Endothelial cell of umbilical vein (primary cell): Measurements from ENCODE around the gene CEP70. TPM values are rescaled to one million over a fixed set of nuclear protein-coding genes. Genes with fewer than 3 reads are reported as not detected.

ENCODE experiments used
- BruUV-seq: library from RNA; stranded (reverse); fragments of 400-500 nt; replicated peaks from 2 replicates; lab custom pipeline; 2021; lab: Mats Ljungman, UMichigan
- CTCF ChIA-PET: fragments of 300-600, 350-600 bp; sonication (Branson Sonifier 250); formaldehyde crosslinking; loops from one replicate; lab custom pipeline; 2021; ENCODE audit warnings: antibody characterized with exemption, inconsistent platforms; lab: Charles Lee
- POLR2A ChIA-PET: fragments of 300-600, 350-600 bp; sonication (Branson Sonifier 250); formaldehyde crosslinking; loops from one replicate; lab custom pipeline; 2021; ENCODE audit warnings: antibody characterized with exemption, inconsistent platforms; lab: Charles Lee
- DNase-seq: peaks from one replicate; pipeline ENCODE4 v3.0.0-alpha.2; 2011; ENCODE audit warnings: low read depth, low spot score
- FAIRE-seq: peaks from 2 replicates; lab custom pipeline; 2011; peaks lifted over from hg19 to GRCh38; lab: Jason Lieb, UNC
- H2AFZ ChIP-seq: 2 replicates; pipeline ENCODE4 v1.6.0; 2012; ENCODE audit warnings: low read depth, low read length, control low read depth, inconsistent platforms
- H3K27ac ChIP-seq: 2 replicates; pipeline ENCODE4 v1.5.1; 2011; ENCODE audit warnings: low read depth, mild to moderate bottlenecking, control low read depth, low read length, moderate library complexity; ENCODE audit not compliant: insufficient read depth
- H3K27me3 ChIP-seq, 2 experiments: 2 replicates each; pipeline versions ENCODE4 v1.6.0 to v1.6.1; 2011; ENCODE audit warnings: low read length in 2 of 2, mixed read lengths in 1 of 2; ENCODE audit not compliant: control insufficient read depth in 2 of 2, insufficient read depth in 2 of 2
- H3K36me3 ChIP-seq, 2 experiments: 2 replicates in 1 of 2; 3 replicates in 1 of 2; pipeline ENCODE4 v1.5.1; 2011; ENCODE audit warnings: low read length in 2 of 2, mild to moderate bottlenecking in 1 of 2, moderate library complexity in 1 of 2; ENCODE audit not compliant: control insufficient read depth in 2 of 2, insufficient read depth in 2 of 2; ENCODE audit errors: extremely low read depth in 1 of 2
- H3K4me1 ChIP-seq: 3 replicates; pipeline ENCODE4 v1.5.1; 2011; ENCODE audit warnings: mild to moderate bottlenecking, low read length; ENCODE audit not compliant: control insufficient read depth, insufficient read depth; ENCODE audit errors: extremely low read depth
- H3K4me2 ChIP-seq: 2 replicates; pipeline ENCODE4 v1.6.1; 2011; ENCODE audit warnings: low read length, control low read depth, mixed read lengths; ENCODE audit not compliant: insufficient read depth
- H3K4me3 ChIP-seq, 3 experiments: fragments of 200-600 bp in 1 of 3; sonication (generic), shearing (Covaris generic) in 1 of 3; replicated peaks in 1 of 3; 2 replicates each; pipeline ENCODE4 v1.5.1; 2011 to 2016; ENCODE audit warnings: control low read depth in 3 of 3, low read length in 3 of 3, mild to moderate bottlenecking in 2 of 3, inconsistent platforms in 1 of 3, low read depth in 1 of 3, moderate library complexity in 1 of 3; ENCODE audit not compliant: insufficient read depth in 1 of 3
- H3K79me2 ChIP-seq: 2 replicates; pipeline ENCODE4 v1.6.0; 2012; ENCODE audit warnings: low read length, inconsistent platforms; ENCODE audit not compliant: control insufficient read depth, insufficient read depth
- H3K9ac ChIP-seq: replicated peaks from 2 replicates; pipeline ENCODE3; 2011; ENCODE audit warnings: low read length, control low read depth; ENCODE audit not compliant: insufficient read depth; ENCODE audit errors: extremely low read depth
- H3K9me1 ChIP-seq: replicated peaks from 3 replicates; pipeline ENCODE4 v1.6.0; 2011; ENCODE audit warnings: mild to moderate bottlenecking, low read length; ENCODE audit not compliant: control insufficient read depth, insufficient read depth; ENCODE audit errors: extremely low read depth
- H3K9me3 ChIP-seq: replicated peaks from 2 replicates; pipeline ENCODE4 v1.5.1; 2012; ENCODE audit warnings: low read length, inconsistent platforms; ENCODE audit not compliant: control insufficient read depth, insufficient read depth
- H4K20me1 ChIP-seq: replicated peaks from 2 replicates; pipeline ENCODE3; 2011; ENCODE audit warnings: mild to moderate bottlenecking, low read length; ENCODE audit not compliant: control insufficient read depth, insufficient read depth; ENCODE audit errors: extremely low read depth
- CTCF ChIP-seq, 2 donors: IDR thresholded peaks; 1 replicate in 1 of 2; 2 replicates in 1 of 2; pipeline ENCODE4 v1.5.1; 2011; ENCODE audit warnings: low read length in 2 of 2, mild to moderate bottlenecking in 2 of 2, moderate library complexity in 2 of 2, control low read depth in 1 of 2, inconsistent platforms in 1 of 2, low read depth in 1 of 2; ENCODE audit not compliant: insufficient read depth in 1 of 2; ENCODE audit errors: extremely low read depth in 1 of 2
- EZH2 ChIP-seq: IDR thresholded peaks from 2 replicates; pipeline ENCODE4 v1.6.1; 2012; ENCODE audit warnings: borderline replicate concordance, low read depth, mild to moderate bottlenecking, moderate library complexity, low read length, inconsistent platforms; ENCODE audit not compliant: severe bottlenecking
- FOS ChIP-seq: IDR thresholded peaks from 2 replicates; pipeline ENCODE4 v1.6.1; 2011; ENCODE audit warnings: mild to moderate bottlenecking, low read length, moderate library complexity, borderline replicate concordance; ENCODE audit not compliant: insufficient read depth
- GATA2 ChIP-seq: IDR thresholded peaks from 2 replicates; pipeline ENCODE4 v1.7.0; 2011; ENCODE audit warnings: low read depth, mild to moderate bottlenecking, moderate library complexity, mixed read lengths, low read length; ENCODE audit not compliant: insufficient read length, insufficient read depth
- JUN ChIP-seq: IDR thresholded peaks from 2 replicates; pipeline ENCODE4 v1.6.1; 2011; ENCODE audit warnings: borderline replicate concordance, low read depth; ENCODE audit not compliant: insufficient read length, insufficient read depth
- MAX ChIP-seq: IDR thresholded peaks from 2 replicates; pipeline ENCODE4 v1.6.1; 2011; ENCODE audit not compliant: insufficient read depth, insufficient read length
- MYC ChIP-seq: IDR thresholded peaks from one replicate; pipeline ENCODE4 v1.6.1; 2011; ENCODE audit warnings: mild to moderate bottlenecking, low read depth, low read length
- POLR2A ChIP-seq: IDR thresholded peaks from 2 replicates; pipeline ENCODE4 v1.6.1; 2012; ENCODE audit warnings: low read depth, mild to moderate bottlenecking, control low read depth, low read length
- POLR2AphosphoS5 ChIP-seq: IDR thresholded peaks from 2 replicates; pipeline ENCODE4 v1.6.1; 2012; ENCODE audit warnings: low read depth, mild to moderate bottlenecking, control low read depth, low read length, moderate library complexity; ENCODE audit not compliant: insufficient read depth
- dilution Hi-C: fragments of 300-500 bp; cut with MboI; formaldehyde crosslinking; loops from one replicate; pipeline ENCODE4 v1.15.0; 2019; ENCODE audit warnings: low sequenced_read_pairs; ENCODE audit not compliant: extremely low pct_ligation_motif_present
- intact Hi-C: fragments of 100-400 bp; cut with micrococcal nuclease; formaldehyde crosslinking; loops from one replicate; pipeline ENCODE4 v1.10.0; 2022
- polyA plus RNA-seq, 4 experiments: library from polyadenylated mRNA; depleted of rRNA in 3 of 4; stranded (reverse) in 3 of 4; unstranded in 1 of 4; fragments of >200 nt; gene quantifications; 2 replicates each; pipeline versions ENCODE4 v1.2.1 to v1.2.3, GENCODE V29; 2011 to 2012; ENCODE audit warnings: missing spikeins in 1 of 4
- total RNA-seq: library from RNA; stranded (reverse); gene quantifications from 2 replicates; pipeline ENCODE4 v1.2.3, GENCODE V29; 2021

The CEP70 gene
- total and polyA plus RNA-seq, 2 donors (not counting 3 experiments of a cell fraction or from before 2014, with no cell fraction given) = 2.1 to 16.9 TPM

- DNase-seq = no peak
- H3K9ac ChIP-seq = no peak overlapping the region
- no peaks in the 10 kb centered on the region for H3K9me3 ChIP-seq
- H3K9me1 ChIP-seq = no peaks in the 10 kb centered on the region
- H3K4me2 ChIP-seq = no peak overlapping the region
- H3K27me3 ChIP-seq = no peaks in the 10 kb centered on the region
- H3K36me3 ChIP-seq = no peaks in the 10 kb centered on the region
- no peak overlapping the region for H3K27ac ChIP-seq
- intact Hi-C loops = no loop called here
- no peaks in the 10 kb centered on the region for H4K20me1 ChIP-seq
- no peaks in the 10 kb centered on the region for H3K79me2 ChIP-seq
- no peak overlapping the region for H2AFZ ChIP-seq
- no peak overlapping the region for H3K4me3 ChIP-seq
- dilution Hi-C loops = no loop called here
- FAIRE-seq = no peak
- no TSS peak for BruUV-seq
- TF ChIP-seq POLR2A (no peak), FOS (no peak), MAX (no peak), JUN (no peak), POLR2AphosphoS5 (no peak), GATA2 (no peak), EZH2 (no peak), CTCF (IDR thresholded peaks at IDR 0.05; ENCODE audit: extremely low read depth in 1 of 2, insufficient read depth in 1 of 2, low read depth in 1 of 2, low read length in 2 of 2) (no peak), MYC (no peak)
- ChIA-PET POLR2A (no interaction called here), CTCF (interaction anchor here (1.5 kb wide), 1 partner anchor 141 kb away, joined by 3 read pairs; no protein-coding TSS in a partner anchor)
- H3K4me1 ChIP-seq = no peaks in the 10 kb centered on the region
Measured at GRCh38 chr3:138620431-138620830, 26.4 kb upstream of the CEP70 start.
